Upper lobe of left lung (tissue), 6 donors: ENCODE data around the gene KRTAP17-1. TPM values are rescaled to one million over a fixed set of nuclear protein-coding genes. Genes with fewer than 3 reads are reported as not detected.

Experiments
- ATAC-seq, 2 donors: fragments of 200-7000 bp; cut with Tn5 transposase; one replicate each; pipeline ENCODE4 v1.9.1; 2022; ENCODE audit warnings: mild to moderate bottlenecking in 2 of 2, moderate library complexity in 2 of 2; ENCODE audit not compliant: low FRiP score in 2 of 2
- DNase-seq, 2 donors: peaks; one replicate each; pipeline ENCODE4 v3.0.0-alpha.2; 2019 to 2020
- H3K27ac ChIP-seq, 4 donors: fragments of 200-600 bp; sonication (generic); one replicate each; pipeline ENCODE4 v1.5.1; 2016 to 2019
- H3K27me3 ChIP-seq, 4 donors: fragments of 200-600 bp; sonication (generic); one replicate each; pipeline ENCODE4 v1.5.1; 2017 to 2019
- H3K36me3 ChIP-seq, 4 donors: fragments of 200-600 bp; sonication (generic); one replicate each; pipeline ENCODE4 v1.5.1; 2016 to 2019
- H3K4me1 ChIP-seq, 4 donors: fragments of 200-600 bp; sonication (generic); one replicate each; pipeline ENCODE4 v1.5.1; 2018 to 2019
- H3K4me3 ChIP-seq, 4 donors: fragments of 200-600 bp; sonication (generic); one replicate each; pipeline ENCODE4 v1.5.1; 2017 to 2019; ENCODE audit warnings: mild to moderate bottlenecking in 2 of 4, moderate library complexity in 1 of 4
- H3K9me3 ChIP-seq, 4 donors: fragments of 200-600 bp; sonication (generic); one replicate each; pipeline ENCODE4 v1.5.1; 2018 to 2019
- CTCF ChIP-seq, 6 experiments: fragments of 450-650 bp in 4 of 6; fragments of 200-600 bp in 2 of 6; sonication (generic) in 2 of 6; IDR thresholded peaks; one replicate each; pipeline ENCODE4 v1.5.1; 2016 to 2019; ENCODE audit warnings: antibody characterized with exemption in 6 of 6
- EP300 ChIP-seq, 4 donors: sonication (generic); formaldehyde crosslinking; IDR thresholded peaks; one replicate each; pipeline ENCODE4 v1.5.1; 2017; ENCODE audit warnings: antibody characterized with exemption in 4 of 4, control low read depth in 2 of 4
- POLR2A ChIP-seq, 4 donors: fragments of 450-650 bp; IDR thresholded peaks; one replicate each; pipeline ENCODE4 v1.5.1; 2016 to 2017; ENCODE audit warnings: antibody characterized with exemption in 4 of 4, mild to moderate bottlenecking in 2 of 4
- POLR2AphosphoS5 ChIP-seq, 2 donors: sonication (generic); formaldehyde crosslinking; IDR thresholded peaks; one replicate each; pipeline ENCODE4 v1.5.1; 2017; ENCODE audit warnings: antibody characterized with exemption in 2 of 2
- WGBS, 2 donors: methylation state at CpG; one replicate each; pipeline ENCODE4 v1.1.5; 2017 to 2018; 5-methylcytosine and 5-hydroxymethylcytosine counted together
- total RNA-seq, 6 donors: library from RNA; depleted of rRNA in 4 of 6; stranded (reverse); fragments of >200 nt in 4 of 6; gene quantifications; one replicate each; pipeline versions ENCODE4 v1.1.0 to v1.2.1, GENCODE V29; 2016 to 2021
- donor health status: DM: no; HTN: no; CAD: no; lungs with moderate emphysema.
- donor health status: DM: no; HTN: yes; CAD: no; lungs with severe emphysema.

Gene KRTAP17-1
- total RNA-seq, 6 donors from 2014 or later, result not detected

- no peak for TF ChIP-seq EP300 (IDR thresholded peaks at IDR 0.05)
- peak in 2 of 6 experiments; percentile 15 to 29 for TF ChIP-seq CTCF (IDR thresholded peaks at IDR 0.05)
- Histone ChIP-seq H3K9me3 (peaks cover 0 to 6% (median 0%) of the 10 kb centered on the region in 4 donors), H3K4me3 (no peak overlapping the region), H3K36me3 (no peaks in the 10 kb centered on the region), H3K27ac (no peak overlapping the region), H3K27me3 (no peaks in the 10 kb centered on the region), H3K4me1 (no peaks in the 10 kb centered on the region)
- WGBS, 2 donors, result 71 to 76% methylated on average over 14 of the region's 16 CpGs
- DNase-seq, result no peak
- peak in 1 of 2 donors; percentile 7 for ATAC-seq
These were observed 8.9 kb upstream of the KRTAP17-1 start for GRCh38 chr17:41324180-41325075.

- H3K27ac ChIP-seq, result no peak overlapping the region
- H3K36me3 ChIP-seq, result no peaks in the 10 kb centered on the region
- H3K27me3 ChIP-seq, result no peaks in the 10 kb centered on the region
- 82 to 89% methylated on average over 9 to 11 of the region's 11 CpGs for WGBS, 2 donors
- DNase-seq (no peak), ATAC-seq (no peak)
- H3K4me1 ChIP-seq, result no peaks in the 10 kb centered on the region
- TF ChIP-seq POLR2A (IDR thresholded peaks at IDR 0.05) (no peak), EP300 (IDR thresholded peaks at IDR 0.05) (no peak), CTCF (IDR thresholded peaks at IDR 0.05) (no peak), POLR2AphosphoS5 (IDR thresholded peaks at IDR 0.05) (no peak)
- no peak overlapping the region for H3K4me3 ChIP-seq
- peaks cover 0 to 8% (median 0%) of the 10 kb centered on the region in 4 donors for H3K9me3 ChIP-seq
These were observed 7.7 kb upstream of the KRTAP17-1 start for GRCh38 chr17:41322903-41323895.

- Histone ChIP-seq H3K27ac (no peak overlapping the region), H3K9me3 (peaks cover 0 to 8% (median 0%) of the 10 kb centered on the region in 4 donors), H3K4me1 (no peaks in the 10 kb centered on the region), H3K4me3 (no peak overlapping the region), H3K36me3 (no peaks in the 10 kb centered on the region), H3K27me3 (no peaks in the 10 kb centered on the region)
- DNase-seq, result no peak
- ATAC-seq, result peak in 1 of 2 donors; percentile 48
- 40 to 42% methylated on average over 5 of the region's 5 CpGs for WGBS, 2 donors
- TF ChIP-seq POLR2A (IDR thresholded peaks at IDR 0.05) (no peak), CTCF (IDR thresholded peaks at IDR 0.05) (peak; percentile 47 to 77 (median 64)), EP300 (IDR thresholded peaks at IDR 0.05) (no peak), POLR2AphosphoS5 (IDR thresholded peaks at IDR 0.05) (no peak)
These were observed 6.8 kb upstream of the KRTAP17-1 start for GRCh38 chr17:41322094-41322902.

GRCh38 chr17:41318231-41318630, 2.7 kb upstream of the KRTAP17-1 start:
- Histone ChIP-seq H3K27ac (no peak overlapping the region), H3K4me3 (no peak overlapping the region), H3K27me3 (no peaks in the 10 kb centered on the region), H3K9me3 (peaks cover 0 to 8% (median 0%) of the 10 kb centered on the region in 4 donors), H3K4me1 (no peaks in the 10 kb centered on the region), H3K36me3 (no peaks in the 10 kb centered on the region)
- DNase-seq, result no peak
- WGBS, 2 donors, result 46 to 86% methylated on average over 2 of the region's 2 CpGs
- TF ChIP-seq EP300 (IDR thresholded peaks at IDR 0.05) (no peak), CTCF (IDR thresholded peaks at IDR 0.05) (no peak), POLR2A (IDR thresholded peaks at IDR 0.05) (no peak), POLR2AphosphoS5 (IDR thresholded peaks at IDR 0.05) (no peak)
- ATAC-seq, result no peak
